NCI-H2171 (cell line): ENCODE results near the gene PDCD11.
"Not testable (repeated sequence)": the region's sequence is repeated elsewhere in the genome, so short reads cannot be mapped to it uniquely, and the experiment has no call there.

ENCODE experiments used
- DNase-seq: peaks from one replicate; lab custom pipeline; 2025; lab: John Stamatoyannopoulos, UW

PDCD11 gene, protein sequence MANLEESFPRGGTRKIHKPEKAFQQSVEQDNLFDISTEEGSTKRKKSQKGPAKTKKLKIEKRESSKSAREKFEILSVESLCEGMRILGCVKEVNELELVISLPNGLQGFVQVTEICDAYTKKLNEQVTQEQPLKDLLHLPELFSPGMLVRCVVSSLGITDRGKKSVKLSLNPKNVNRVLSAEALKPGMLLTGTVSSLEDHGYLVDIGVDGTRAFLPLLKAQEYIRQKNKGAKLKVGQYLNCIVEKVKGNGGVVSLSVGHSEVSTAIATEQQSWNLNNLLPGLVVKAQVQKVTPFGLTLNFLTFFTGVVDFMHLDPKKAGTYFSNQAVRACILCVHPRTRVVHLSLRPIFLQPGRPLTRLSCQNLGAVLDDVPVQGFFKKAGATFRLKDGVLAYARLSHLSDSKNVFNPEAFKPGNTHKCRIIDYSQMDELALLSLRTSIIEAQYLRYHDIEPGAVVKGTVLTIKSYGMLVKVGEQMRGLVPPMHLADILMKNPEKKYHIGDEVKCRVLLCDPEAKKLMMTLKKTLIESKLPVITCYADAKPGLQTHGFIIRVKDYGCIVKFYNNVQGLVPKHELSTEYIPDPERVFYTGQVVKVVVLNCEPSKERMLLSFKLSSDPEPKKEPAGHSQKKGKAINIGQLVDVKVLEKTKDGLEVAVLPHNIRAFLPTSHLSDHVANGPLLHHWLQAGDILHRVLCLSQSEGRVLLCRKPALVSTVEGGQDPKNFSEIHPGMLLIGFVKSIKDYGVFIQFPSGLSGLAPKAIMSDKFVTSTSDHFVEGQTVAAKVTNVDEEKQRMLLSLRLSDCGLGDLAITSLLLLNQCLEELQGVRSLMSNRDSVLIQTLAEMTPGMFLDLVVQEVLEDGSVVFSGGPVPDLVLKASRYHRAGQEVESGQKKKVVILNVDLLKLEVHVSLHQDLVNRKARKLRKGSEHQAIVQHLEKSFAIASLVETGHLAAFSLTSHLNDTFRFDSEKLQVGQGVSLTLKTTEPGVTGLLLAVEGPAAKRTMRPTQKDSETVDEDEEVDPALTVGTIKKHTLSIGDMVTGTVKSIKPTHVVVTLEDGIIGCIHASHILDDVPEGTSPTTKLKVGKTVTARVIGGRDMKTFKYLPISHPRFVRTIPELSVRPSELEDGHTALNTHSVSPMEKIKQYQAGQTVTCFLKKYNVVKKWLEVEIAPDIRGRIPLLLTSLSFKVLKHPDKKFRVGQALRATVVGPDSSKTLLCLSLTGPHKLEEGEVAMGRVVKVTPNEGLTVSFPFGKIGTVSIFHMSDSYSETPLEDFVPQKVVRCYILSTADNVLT (N-terminal part only)

DNA sequence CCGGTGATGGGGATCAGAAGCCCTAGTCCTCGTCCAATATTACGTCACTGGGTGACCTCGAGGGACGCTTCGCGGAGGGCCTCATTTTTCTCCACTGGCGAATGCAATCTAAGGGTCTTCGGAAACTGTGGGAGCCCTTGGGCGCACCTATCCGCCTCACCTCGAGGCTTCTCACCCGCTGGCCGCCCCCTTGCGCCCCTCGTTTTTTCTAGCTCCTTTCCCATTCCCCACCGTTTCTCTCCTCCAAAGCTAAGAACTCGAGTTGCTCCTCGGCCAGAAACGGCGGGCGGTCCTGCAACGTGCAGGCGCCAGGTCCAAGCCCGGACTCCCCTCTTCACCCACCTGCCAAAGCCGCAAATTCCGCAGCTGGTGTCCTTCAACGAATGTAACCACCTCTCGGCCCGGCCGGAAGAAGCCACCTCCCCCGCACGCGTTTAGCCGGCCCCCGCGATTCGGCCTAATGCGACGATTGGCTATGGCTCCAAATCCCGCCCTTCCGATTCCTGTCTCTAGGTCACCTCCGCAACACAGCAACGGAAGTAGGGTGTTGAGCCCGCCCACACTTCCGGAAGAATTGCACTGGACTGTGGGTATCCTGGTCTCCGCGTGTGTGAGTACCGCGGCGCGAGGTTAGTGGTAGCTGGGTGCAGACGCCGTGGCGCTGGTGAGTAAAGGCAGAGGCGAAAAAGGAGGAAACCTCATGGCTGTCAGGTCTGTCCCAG is at the start of gene PDCD11, which contains the start of gene ATP5MK:
Gene PDCD11 (plus strand): TSS at position 560 of the 722 bp plus-strand sequence. CDS start 1,801 bp downstream, outside the sequence.
Gene ATP5MK (minus strand): TSS at position 409 of the 722 bp plus-strand sequence. CDS start 4,018 bp downstream, outside the sequence.
- peak; percentile 87 for DNase-seq

DNA sequence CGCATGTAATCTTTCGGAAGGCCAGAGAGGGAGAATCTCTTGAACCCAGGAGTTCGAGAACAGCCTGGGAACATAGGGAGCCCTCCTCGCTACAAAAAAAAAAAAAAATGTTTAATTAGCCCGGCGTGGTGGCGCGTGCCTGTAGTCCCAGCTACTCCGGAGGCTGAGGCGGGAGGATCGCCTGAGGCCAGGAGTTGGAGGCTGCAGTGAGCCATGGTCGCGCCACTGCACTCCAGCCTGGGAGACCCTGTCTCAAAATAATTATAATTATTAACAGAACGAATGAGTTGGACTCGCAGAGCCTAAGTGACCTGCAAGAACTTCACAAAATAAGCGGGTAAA is 46.3 kb upstream of the PDCD11 start:
- no peak for DNase-seq

DNA sequence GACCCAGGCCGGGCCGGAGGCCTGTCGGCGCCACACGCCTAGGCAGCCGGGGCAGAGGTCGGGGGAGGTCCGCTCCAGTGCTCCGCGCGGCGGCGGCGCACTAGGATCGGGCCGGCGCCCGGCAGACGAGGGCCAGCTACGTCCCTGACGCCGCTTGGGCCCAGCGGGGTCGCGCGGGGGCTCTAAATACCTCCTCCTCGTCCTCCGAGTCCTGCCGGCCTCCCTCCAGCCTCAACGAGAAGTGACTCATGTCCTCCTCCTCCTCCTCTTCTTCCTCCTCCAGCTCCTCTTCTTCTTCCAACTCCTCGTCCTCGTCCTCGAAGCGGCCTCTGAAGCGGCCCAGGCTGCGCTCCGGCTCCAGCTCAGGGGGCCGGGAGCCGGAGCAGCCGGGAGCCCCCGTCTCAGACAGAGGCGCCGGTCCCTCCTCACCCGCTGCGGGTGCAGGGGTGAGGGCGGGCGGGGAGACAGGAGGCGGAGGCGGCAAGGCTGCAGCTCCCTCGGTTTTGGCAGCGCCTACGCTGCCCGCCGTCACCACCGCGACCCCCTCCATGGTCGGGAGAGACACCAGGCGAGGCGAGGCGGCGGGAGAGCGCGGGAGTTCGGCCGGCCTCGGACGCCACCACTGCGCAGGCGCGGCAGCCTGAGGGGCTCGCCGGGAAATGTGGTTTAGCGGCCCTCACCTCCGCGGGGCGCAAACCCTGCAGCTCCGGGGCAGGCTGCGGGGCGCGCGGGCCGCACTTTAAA is 45.7 kb upstream of the PDCD11 start, which contains the start of gene PCGF6:
Gene PCGF6 (minus strand): TSS at position 624 of the 744 bp plus-strand sequence. CDS start 74 bp downstream, at position 550.
- peak; percentile 54 for DNase-seq

DNA sequence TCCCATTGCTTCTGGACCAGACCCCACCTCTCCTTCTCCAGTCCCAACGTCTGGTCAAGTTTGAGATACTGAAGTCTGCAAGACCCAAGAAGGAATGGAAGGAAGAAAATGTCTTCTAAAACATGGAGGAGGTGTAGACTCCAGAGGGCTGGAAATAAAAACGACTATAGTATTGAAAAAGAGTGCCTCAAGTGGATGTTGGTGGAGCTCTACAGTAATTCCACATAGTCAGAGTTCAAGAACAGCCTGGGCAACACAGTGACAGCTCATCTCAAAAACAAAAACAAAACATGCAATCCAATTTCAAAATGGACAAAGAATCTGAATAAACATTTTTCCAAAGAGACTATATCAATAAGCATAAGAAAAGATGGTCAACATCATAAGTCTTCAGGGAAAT is 43.1 kb upstream of the PDCD11 start:
- no peak for DNase-seq

DNA sequence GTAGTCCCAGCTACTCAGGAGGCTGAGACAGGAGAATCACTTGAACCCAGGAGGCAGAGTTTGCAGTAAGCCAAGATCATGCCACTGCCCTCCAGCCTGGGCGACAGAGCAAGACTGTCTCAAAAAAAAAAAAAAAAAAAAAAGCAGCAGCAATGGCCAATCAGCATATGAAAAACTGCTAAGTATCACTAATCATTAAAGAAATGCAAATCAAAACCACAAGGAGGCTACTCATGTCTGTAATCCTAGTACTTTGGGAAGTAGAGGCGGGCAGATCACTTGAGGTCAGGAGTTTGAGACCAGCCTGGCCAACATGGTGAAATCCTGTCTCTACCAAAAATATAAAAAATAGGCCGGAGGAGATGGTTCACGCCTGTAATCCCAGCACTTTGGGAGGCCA is 41.9 kb upstream of the PDCD11 start:
- not testable (repeated sequence) for DNase-seq

DNA sequence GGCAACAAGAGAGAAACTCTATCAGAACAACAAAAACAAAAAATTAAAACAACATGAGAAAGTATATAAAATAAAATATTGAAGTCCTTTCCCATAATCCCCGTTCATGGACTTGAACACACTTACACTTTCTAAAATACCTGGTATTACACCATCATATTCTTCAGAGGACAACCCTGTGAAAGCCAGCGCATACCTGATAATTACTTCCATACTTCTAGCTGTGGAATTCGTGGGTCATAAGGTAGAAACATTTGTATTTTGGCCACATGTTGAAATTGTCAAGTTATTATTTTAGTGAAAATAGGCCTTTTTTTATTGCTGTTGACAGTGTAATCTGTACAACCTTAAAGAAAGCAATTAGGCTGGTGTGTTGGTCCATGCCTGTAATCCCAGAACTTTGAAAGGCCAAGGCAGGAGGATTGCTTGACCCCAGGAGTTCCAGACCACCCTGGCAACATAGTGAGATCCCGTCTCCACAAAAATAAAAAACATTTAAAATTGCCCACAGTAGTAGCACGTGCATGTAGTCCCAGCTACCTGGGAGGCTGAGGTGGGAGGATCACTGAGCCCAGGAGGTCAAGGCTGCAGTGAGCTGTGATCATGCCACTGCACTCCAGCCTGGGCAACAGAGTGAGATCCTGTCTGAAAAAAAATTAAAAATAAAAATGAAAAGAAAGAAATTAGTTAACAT is 40.4 kb upstream of the PDCD11 start:
- no peak for DNase-seq

DNA sequence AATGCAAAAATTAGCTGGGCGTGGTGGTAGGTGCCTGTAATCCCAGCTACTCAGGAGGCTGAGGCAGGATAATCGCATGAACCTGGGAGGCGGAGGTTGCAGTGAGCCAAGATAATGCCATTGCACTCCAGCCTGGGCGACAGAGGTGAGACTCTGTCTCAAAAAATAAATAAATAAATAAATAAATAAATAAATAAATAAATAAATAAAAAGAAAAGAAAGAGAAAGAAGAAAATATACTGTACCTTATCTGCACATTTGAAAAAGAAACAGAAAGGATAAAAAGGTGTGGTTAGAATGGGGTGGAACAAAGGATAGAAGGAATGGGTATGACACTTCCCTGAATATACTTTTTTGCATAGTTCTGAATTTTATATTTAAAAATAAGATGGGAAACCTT is 36.9 kb upstream of the PDCD11 start:
- DNase-seq, result not testable (repeated sequence)

DNA sequence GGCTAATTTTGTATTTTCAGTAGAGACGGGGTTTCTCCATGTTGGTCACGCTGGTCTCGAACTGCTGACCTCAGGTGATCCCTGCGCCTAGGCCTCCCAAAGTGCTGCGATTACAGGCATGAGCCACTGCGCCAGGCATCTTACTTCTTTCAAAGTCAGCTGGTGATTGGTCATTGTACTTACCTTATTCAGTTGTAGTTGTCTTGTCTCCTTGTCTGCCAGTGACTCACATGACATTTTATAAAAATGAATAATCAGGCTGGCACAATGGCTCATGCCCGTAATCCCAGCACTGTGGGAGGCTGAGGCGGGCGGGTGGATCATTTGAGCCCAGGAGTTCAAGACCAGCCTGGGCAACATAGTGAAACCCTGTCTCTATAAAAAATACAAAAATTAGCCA is 35.6 kb upstream of the PDCD11 start:
- DNase-seq, result not testable (repeated sequence)

DNA sequence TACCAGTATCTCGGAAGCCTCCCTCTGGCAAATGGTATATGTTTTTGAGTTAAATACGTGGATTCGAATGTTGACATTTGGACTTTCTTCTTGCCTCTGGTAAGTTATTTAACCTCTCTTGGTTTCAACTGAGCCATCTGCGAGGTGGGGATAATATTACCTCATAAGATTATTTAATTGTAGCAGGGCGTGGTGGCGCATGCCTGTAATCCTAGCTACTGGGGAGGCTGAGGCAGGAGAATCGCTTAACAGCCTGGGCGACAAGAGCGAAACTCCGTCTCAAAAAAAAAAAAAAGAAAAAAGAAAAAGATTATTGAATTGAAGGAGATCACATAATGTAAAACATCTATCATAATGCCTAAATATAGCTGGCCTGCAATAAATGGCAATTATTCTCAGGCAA is 29.0 kb upstream of the PDCD11 start:
- peak; percentile 14 for DNase-seq

DNA sequence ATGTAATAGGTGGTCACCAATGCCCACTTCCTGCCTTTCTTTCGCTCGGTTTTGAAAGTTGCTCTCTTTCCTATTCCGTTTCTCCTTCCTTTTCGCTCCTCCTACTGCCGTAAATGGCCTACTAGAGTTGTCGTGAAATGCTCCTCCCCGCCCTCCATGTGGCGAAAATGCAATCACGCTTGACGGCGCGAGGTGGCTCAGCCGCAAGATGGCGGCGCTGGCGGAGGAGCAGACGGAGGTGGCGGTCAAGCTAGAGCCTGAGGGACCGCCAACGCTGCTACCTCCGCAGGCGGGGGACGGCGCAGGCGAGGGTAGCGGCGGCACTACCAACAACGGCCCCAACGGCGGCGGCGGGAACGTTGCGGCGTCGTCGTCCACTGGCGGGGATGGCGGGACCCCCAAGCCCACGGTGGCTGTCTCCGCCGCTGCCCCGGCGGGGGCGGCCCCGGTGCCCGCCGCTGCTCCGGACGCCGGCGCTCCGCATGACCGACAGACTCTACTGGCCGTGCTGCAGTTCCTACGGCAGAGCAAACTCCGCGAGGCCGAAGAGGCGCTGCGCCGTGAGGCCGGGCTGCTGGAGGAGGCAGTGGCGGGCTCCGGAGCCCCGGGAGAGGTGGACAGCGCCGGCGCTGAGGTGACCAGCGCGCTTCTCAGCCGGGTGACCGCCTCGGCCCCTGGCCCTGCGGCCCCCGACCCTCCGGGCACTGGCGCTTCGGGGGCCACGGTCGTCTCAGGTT is 28.5 kb upstream of the PDCD11 start, which contains the start of gene TAF5:
Gene TAF5 (plus strand): TSS at position 195 of the 737 bp plus-strand sequence. CDS start 14 bp downstream, at position 209.
- peak; percentile 80 for DNase-seq

DNA sequence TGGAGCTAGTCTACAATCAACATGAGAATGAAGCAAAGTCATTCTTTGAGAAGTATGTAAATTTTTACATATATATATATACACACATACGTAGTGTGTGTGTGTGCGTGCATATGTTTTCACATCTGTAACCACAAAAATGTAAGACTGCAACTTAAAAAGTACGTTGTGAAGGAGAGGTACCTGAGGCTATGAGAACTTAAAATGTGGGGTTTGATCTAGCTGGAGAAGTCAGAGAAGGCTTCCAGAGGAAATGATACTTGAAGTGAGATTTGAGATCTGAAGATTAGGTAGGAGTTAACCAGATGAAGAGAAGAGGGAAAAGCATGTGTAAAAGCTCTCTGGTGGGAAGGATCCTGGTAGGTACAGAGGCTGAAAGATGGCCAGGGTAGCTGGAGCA is 22.9 kb upstream of the PDCD11 start:
- no peak for DNase-seq

DNA sequence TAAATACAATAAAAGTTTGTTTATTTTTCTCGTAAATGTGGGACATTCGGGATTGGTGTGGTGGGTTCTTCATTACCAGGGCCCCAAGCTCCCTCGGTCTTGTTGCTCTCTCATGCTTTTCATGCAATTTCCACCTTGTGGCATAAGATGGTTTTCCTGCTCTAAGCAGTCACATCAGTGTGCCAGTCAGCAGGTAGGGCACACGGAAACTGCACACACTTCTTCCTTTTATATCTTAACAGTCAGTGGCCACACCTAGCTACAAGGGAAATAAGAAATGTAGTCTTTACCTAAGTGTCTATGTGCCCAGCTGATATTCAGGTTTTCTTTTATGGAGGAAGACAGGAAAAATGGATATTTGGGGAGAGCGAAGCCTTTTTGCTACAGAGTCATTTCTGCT is 22.2 kb upstream of the PDCD11 start:
- DNase-seq, result no peak

DNA sequence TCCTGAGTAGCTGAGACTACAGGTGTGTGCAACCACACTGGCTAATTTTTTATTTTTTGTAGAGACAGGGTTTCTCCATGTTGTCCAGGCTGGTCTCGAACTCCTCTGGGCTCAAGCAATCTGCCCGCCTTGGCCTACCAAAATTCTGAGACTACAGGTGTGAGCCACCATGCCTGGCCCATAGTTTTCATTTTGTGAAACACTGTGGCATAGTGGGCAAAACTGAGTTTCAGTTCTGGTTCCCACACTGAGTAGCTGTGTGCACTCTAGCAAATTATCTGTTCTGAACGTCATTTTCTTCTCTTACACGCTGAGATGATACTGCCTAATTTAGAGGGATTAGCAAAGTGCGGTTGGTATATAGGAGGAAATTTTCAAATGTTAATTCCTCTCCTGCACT is 13.7 kb upstream of the PDCD11 start:
- no peak for DNase-seq

DNA sequence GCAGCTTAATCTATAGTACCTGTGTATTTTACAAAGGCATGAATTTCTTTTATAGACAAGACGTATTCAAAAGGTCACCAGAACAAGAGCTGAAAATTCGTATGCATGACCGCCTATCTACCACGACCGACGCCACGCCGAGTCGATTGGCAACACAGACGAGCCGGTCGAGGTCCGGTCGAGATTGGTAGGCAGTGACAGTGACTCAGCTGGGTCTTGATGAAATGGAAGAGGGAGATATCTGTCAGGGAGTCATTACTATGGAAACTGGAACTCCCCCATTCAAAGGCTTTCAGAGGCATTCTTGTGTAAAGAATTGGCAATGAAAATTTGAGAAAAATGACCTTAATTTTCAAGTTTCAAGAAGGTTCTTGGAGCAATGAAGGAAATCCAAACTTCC is 2.2 kb upstream of the PDCD11 start:
- DNase-seq, result no peak

DNA sequence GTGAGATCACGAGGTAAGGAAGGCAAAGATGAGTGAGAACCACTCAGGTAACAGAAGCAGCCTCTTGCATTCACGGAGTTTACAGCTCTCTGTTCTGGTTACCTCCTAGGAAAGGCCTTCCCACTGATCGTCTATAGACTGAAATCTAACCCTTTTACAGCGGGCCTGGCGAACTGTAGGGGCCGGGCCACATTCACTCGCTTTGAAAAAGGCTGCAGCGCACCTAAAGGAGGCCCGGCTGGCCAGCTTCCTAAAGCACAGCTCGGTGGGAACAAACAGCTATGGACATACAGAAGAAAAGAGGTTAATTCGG is 716 bp upstream of the PDCD11 start:
- DNase-seq, result no peak

DNA sequence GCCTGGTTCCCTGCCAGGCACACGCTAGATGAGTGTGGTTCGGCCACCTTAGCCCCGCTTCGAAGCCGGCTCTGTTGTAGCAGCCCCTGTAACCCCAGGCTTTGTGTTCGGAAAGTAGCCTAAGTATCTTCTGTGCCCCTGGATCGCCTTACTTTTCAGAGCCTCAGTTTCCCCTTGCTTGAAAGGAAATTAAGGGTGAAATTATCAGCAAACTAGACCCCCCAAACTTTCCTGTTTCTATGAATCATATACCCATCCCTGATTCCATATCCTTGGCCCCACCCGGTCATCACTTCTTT is 312 bp downstream of the PDCD11 start:
- DNase-seq, result no peak

DNA sequence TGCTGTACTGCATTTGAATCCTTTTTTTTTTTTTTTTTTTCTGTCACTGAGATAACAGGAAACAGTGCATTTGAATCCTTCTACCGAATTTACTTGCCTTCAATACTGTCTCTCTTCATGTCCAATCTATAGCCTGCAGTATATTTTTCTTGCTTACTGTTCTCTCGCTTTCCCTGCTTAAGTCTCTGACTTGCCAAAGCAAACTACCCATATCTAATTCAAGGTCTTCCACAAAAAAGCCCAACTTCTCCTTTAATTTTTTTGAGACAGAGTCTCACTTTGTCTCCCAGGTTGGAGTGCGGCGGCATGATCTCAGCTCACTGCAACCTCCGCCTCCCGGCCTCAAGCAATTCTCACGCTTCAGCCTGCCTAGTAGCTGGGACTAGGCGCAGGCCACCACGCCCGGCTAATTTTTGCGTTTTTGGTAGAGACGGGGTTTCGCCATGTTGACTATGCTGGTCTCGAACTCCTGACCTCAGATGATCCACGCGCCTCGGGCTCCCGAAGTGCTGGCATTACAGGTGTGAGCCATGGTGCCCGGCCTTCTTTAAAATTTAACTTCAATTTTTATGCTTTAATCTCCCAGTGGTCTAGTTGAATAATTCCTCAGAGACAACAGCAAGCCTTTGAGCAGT is 882 bp downstream of the PDCD11 start:
- no peak for DNase-seq

DNA sequence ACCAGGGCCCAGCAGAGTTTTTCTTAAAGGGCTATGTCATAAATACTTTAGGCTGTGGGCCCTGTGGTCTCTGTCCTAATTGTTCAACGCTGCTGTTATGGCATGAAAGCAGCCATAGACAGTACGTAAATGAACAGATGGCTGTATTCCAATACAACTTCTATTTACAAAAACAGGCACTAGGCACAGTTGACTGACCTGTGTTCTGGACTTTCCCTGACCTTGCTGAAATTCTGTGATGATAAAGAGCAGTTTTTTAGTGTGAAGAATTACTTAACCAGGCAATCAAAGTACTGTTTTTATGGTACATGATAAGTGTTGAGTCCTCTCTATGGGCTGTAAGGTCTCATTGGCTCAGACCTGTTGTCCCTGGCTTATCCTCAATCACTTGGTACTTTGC is 17.1 kb downstream of the PDCD11 start:
- DNase-seq, result no peak

DNA sequence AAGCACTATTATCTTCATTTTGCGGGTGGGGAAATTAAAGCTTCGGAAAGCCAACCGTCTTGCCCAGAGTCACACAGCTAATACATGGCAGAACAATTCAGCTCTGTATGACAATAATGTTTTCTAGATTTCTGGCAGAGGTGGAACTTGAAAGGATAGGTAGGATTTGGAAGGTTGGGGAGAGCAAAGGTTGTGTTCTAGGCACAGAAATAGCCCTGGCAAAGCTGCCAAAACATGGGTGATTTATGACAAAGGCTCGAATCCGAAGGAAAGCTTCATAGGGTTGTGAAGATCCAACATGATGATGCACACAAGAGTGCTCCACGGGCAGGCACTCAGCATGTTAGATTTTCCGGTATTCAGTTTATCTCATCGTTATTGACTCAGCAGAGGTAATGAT is 19.2 kb downstream of the PDCD11 start:
- DNase-seq, result no peak
